Neural crest cell (in vitro differentiated cells): ENCODE results near the gene BMP7. TPM values are rescaled to one million over a fixed set of nuclear protein-coding genes. Genes with fewer than 3 reads are reported as not detected.

Experiments used
- DNase-seq: peaks from one replicate; pipeline ENCODE4 v3.0.0; 2021; ENCODE audit warnings: low read depth, mixed read lengths, low spot score
- H3K27ac Mint-ChIP-seq: one replicate; pipeline ENCODE4 v1.8.0; 2021; ENCODE audit warnings: mild to moderate bottlenecking, mixed read lengths; ENCODE audit not compliant: unreplicated experiment
- H3K27me3 Mint-ChIP-seq: 2 replicates; pipeline ENCODE4 v1.8.0; 2021; ENCODE audit warnings: low read depth, mild to moderate bottlenecking, mixed read lengths
- H3K36me3 Mint-ChIP-seq: 2 replicates; pipeline ENCODE4 v1.8.0; 2021; ENCODE audit warnings: low read depth, mild to moderate bottlenecking, mixed read lengths
- H3K4me1 Mint-ChIP-seq: 2 replicates; pipeline ENCODE4 v1.8.0; 2021; ENCODE audit warnings: mixed read lengths
- H3K4me3 Mint-ChIP-seq: one replicate; pipeline ENCODE4 v1.8.0; 2021; ENCODE audit warnings: mild to moderate bottlenecking, mixed read lengths
- H3K9me3 Mint-ChIP-seq: 2 replicates; pipeline ENCODE4 v1.8.0; 2021; ENCODE audit warnings: mixed read lengths
- CTCF ChIP-seq: fragments of 200-600 bp; sonication (generic); conservative IDR thresholded peaks from 2 replicates; pipeline ENCODE4 v1.5.0; 2021; ENCODE audit warnings: antibody characterized with exemption, mild to moderate bottlenecking
- total RNA-seq: library from RNA; stranded (reverse); gene quantifications from 2 replicates; pipeline ENCODE4 v1.2.1, GENCODE V29; 2021

Gene BMP7
- total RNA-seq, 1 donor from 2014 or later = 13.8 TPM

GRCh38 chr20:57244627-57245214 is 21.7 kb downstream of the BMP7 start:
- no peaks in the 10 kb centered on the region for H3K27me3 Mint-ChIP-seq
- peaks cover 9% of the 10 kb centered on the region for H3K36me3 Mint-ChIP-seq
- H3K27ac Mint-ChIP-seq = no peak overlapping the region

GRCh38 chr20:57244221-57244585 is 22.2 kb downstream of the BMP7 start:
- DNase-seq = no peak

More at GRCh38 chr20:57244627-57245214, 21.7 kb downstream of the BMP7 start:
- H3K4me3 Mint-ChIP-seq = no peak overlapping the region
- H3K9me3 Mint-ChIP-seq = peaks cover 2% of the 10 kb centered on the region
- H3K4me1 Mint-ChIP-seq = peaks cover 28% of the 10 kb centered on the region
- no peak for DNase-seq
- TF ChIP-seq CTCF = no peak

GRCh38 chr20:57243480-57244220 is 22.8 kb downstream of the BMP7 start:
- H3K9me3 Mint-ChIP-seq = peaks cover 2% of the 10 kb centered on the region
- H3K4me3 Mint-ChIP-seq = no peak overlapping the region
- peaks cover 12% of the 10 kb centered on the region for H3K36me3 Mint-ChIP-seq
- no peak overlapping the region for H3K27ac Mint-ChIP-seq
- peaks cover 28% of the 10 kb centered on the region for H3K4me1 Mint-ChIP-seq
- no peak for DNase-seq
- no peaks in the 10 kb centered on the region for H3K27me3 Mint-ChIP-seq
- TF ChIP-seq CTCF = no peak

More at GRCh38 chr20:57244221-57244585, 22.2 kb downstream of the BMP7 start:
- no peak for TF ChIP-seq CTCF
- H3K4me3 Mint-ChIP-seq = no peak overlapping the region
- peaks cover 28% of the 10 kb centered on the region for H3K4me1 Mint-ChIP-seq
- H3K27me3 Mint-ChIP-seq = no peaks in the 10 kb centered on the region
- no peak overlapping the region for H3K27ac Mint-ChIP-seq
- H3K36me3 Mint-ChIP-seq = peaks cover 12% of the 10 kb centered on the region
- peaks cover 2% of the 10 kb centered on the region for H3K9me3 Mint-ChIP-seq

- Mint-ChIP-seq H3K36me3 (peaks cover 12% of the 10 kb centered on the region), H3K4me3 (no peak overlapping the region), H3K4me1 (peaks cover 22% of the 10 kb centered on the region), H3K27me3 (no peaks in the 10 kb centered on the region), H3K9me3 (no peaks in the 10 kb centered on the region), H3K27ac (no peak overlapping the region)
- no peak for DNase-seq
- TF ChIP-seq CTCF = no peak
These were observed 24.0 kb downstream of the BMP7 start for GRCh38 chr20:57242414-57242813.

- no peak for DNase-seq
- H3K4me1 Mint-ChIP-seq = peaks cover 19% of the 10 kb centered on the region
- no peak for TF ChIP-seq CTCF
- H3K4me3 Mint-ChIP-seq = no peak overlapping the region
- peaks cover 12% of the 10 kb centered on the region for H3K36me3 Mint-ChIP-seq
- peak overlapping the region; percentile 87 for H3K27ac Mint-ChIP-seq
- no peaks in the 10 kb centered on the region for H3K9me3 Mint-ChIP-seq
- no peaks in the 10 kb centered on the region for H3K27me3 Mint-ChIP-seq
These were observed 25.0 kb downstream of the BMP7 start for GRCh38 chr20:57241363-57241991.
